T-cell (primary cell): ENCODE data around the gene TXNDC16. TPM values are rescaled to one million over a fixed set of nuclear protein-coding genes. Genes with fewer than 3 reads are reported as not detected.
A peak's percentile ranks its signal among the peaks of the same experiment; 100 is the strongest.

ENCODE experiments used
- ATAC-seq, 4 experiments: fragments of 200-7000 bp in 3 of 4; fragments of 150-1000 bp in 1 of 4; cut with Tn5 transposase; replicated peaks in 1 of 4; 1 replicate in 3 of 4; 2 replicates in 1 of 4; pipeline ENCODE4 v1.10.0; 2021; ENCODE audit warnings: moderate library complexity in 3 of 4, mild to moderate bottlenecking in 2 of 4, moderate number of reproducible peaks in 1 of 4
- CTCF ChIA-PET, 2 donors: fragments of 300-600 bp; sonication (Branson Sonifier 250); formaldehyde crosslinking; loops; one replicate each; lab custom pipeline; 2022; ENCODE audit warnings: antibody characterized with exemption in 2 of 2; lab: Charles Lee
- POLR2A ChIA-PET, 2 donors: fragments of 300-600 bp; sonication (Branson Sonifier 250); formaldehyde crosslinking; loops; one replicate each; lab custom pipeline; 2022; ENCODE audit warnings: antibody characterized with exemption in 2 of 2; lab: Charles Lee
- DNase-seq, 35 experiments: peaks; one replicate each; pipeline versions ENCODE4 v3.0.0 to v3.0.0-alpha.2; 2013 to 2023
- H3K27ac ChIP-seq: one replicate; pipeline ENCODE4 v1.5.1; 2013; ENCODE audit warnings: low read length
- H3K27me3 ChIP-seq, 2 experiments: replicated peaks in 1 of 2; 1 replicate in 1 of 2; 2 replicates in 1 of 2; pipeline versions ENCODE4 v1.6.1 to v1.7.0; 2013; ENCODE audit warnings: low read length in 1 of 2, mixed read lengths in 1 of 2; ENCODE audit not compliant: control insufficient read depth in 2 of 2, insufficient read depth in 2 of 2; ENCODE audit errors: extremely low read depth in 1 of 2
- H3K36me3 ChIP-seq, 2 donors: 1 replicate in 1 of 2; 2 replicates in 1 of 2; pipeline versions ENCODE4 v1.6.1 to v1.7.0; 2013; ENCODE audit warnings: low read length in 1 of 2; ENCODE audit not compliant: control insufficient read depth in 2 of 2, insufficient read depth in 1 of 2; ENCODE audit errors: extremely low read depth in 1 of 2
- H3K4me1 ChIP-seq, 2 experiments: 1 replicate in 1 of 2; 2 replicates in 1 of 2; pipeline versions ENCODE4 v1.6.1 to v1.7.0; 2013; ENCODE audit warnings: low read length in 2 of 2, mixed read lengths in 1 of 2; ENCODE audit not compliant: insufficient read depth in 2 of 2, control insufficient read depth in 1 of 2; ENCODE audit errors: extremely low read depth in 1 of 2
- H3K4me3 ChIP-seq, 2 donors: 1 replicate in 1 of 2; 2 replicates in 1 of 2; pipeline versions ENCODE4 v1.5.1 to v1.7.0; 2013; ENCODE audit warnings: mild to moderate bottlenecking in 2 of 2, low read length in 1 of 2, moderate library complexity in 1 of 2; ENCODE audit not compliant: control insufficient read depth in 1 of 2; ENCODE audit errors: extremely low read depth in 1 of 2
- H3K9me3 ChIP-seq: 2 replicates; pipeline ENCODE4 v1.7.0; 2013
- H3K27ac Mint-ChIP-seq, 2 donors: one replicate each; pipeline ENCODE4 v1.8.0; 2020 to 2021; ENCODE audit warnings: mild to moderate bottlenecking in 2 of 2, mixed read lengths in 2 of 2
- H3K27me3 Mint-ChIP-seq, 2 donors: one replicate each; pipeline ENCODE4 v1.8.0; 2021 to 2022; ENCODE audit warnings: mixed read lengths in 2 of 2
- H3K36me3 Mint-ChIP-seq: one replicate; pipeline ENCODE4 v1.8.0; 2021; ENCODE audit warnings: mixed read lengths
- H3K4me1 Mint-ChIP-seq, 3 donors: one replicate each; pipeline ENCODE4 v1.8.0; 2020 to 2022; ENCODE audit warnings: mixed read lengths in 3 of 3, mild to moderate bottlenecking in 1 of 3
- H3K4me3 Mint-ChIP-seq, 3 donors: one replicate each; pipeline ENCODE4 v1.8.0; 2020 to 2022; ENCODE audit warnings: mild to moderate bottlenecking in 3 of 3, mixed read lengths in 3 of 3, moderate library complexity in 3 of 3
- H3K9me3 Mint-ChIP-seq, 3 donors: one replicate each; pipeline ENCODE4 v1.8.0; 2020 to 2022; ENCODE audit warnings: mixed read lengths in 3 of 3
- WGBS: methylation state at CpG from one replicate; pipeline ENCODE4 v1.1.5; 2013; ENCODE audit warnings: missing lambda C conversion rate; ENCODE audit not compliant: insufficient coverage; 5-methylcytosine and 5-hydroxymethylcytosine counted together
- total RNA-seq, 35 experiments: library from RNA in 6 of 35; stranded (reverse) in 6 of 35; fragments of 120-200 nt in 1 of 35; gene quantifications; one replicate each; pipeline versions ENCODE4 v1.2.1 to v1.2.4 and lab custom pipeline; 2013 to 2026

The TXNDC16 gene
- total RNA-seq, 5 donors from 2014 or later (not counting 1 experiment from before 2014, with no cell fraction given): 6.0 to 12.4 (median 9.0) TPM

DNA sequence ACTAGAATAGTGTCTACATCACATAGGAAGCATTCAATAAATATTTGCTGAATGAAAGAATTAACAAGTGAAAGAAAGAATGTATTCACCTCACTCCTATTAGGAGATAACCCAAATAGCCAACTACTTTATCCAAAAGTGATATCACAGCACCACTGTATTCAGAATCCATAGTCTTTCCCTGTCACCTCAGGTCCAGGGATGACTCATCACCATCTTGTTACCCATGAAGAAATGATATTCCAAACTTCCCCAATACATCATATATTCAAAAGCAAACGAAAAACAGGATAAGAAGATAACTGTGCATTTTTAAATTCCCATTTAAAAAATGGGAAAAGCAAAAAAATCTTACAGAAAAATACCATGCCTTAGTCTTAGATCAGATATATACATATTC is 39.1 kb downstream of the TXNDC16 start:
- POLR2A ChIA-PET: no interaction called here
- no peaks in the 10 kb centered on the region for H3K36me3 ChIP-seq
- CTCF ChIA-PET: no interaction called here
- Mint-ChIP-seq H3K27me3 (no peaks in the 10 kb centered on the region), H3K36me3 (peaks cover 11% of the 10 kb centered on the region), H3K4me3 (no peak overlapping the region), H3K4me1 (no peaks in the 10 kb centered on the region), H3K9me3 (no peaks in the 10 kb centered on the region), H3K27ac (no peak overlapping the region)
- H3K9me3 ChIP-seq: no peaks in the 10 kb centered on the region
- DNase-seq (no peak), ATAC-seq (no peak)
- H3K4me1 ChIP-seq: no peaks in the 10 kb centered on the region
- no CpG with 5 or more reads among the region's 1 CpG for WGBS
- H3K4me3 ChIP-seq: no peak overlapping the region
- no peak overlapping the region for H3K27ac ChIP-seq
- H3K27me3 ChIP-seq: no peaks in the 10 kb centered on the region

- DNase-seq: no peak
- Histone ChIP-seq H3K9me3 (peaks cover 2% of the 10 kb centered on the region), H3K4me3 (no peak overlapping the region), H3K27me3 (no peaks in the 10 kb centered on the region), H3K4me1 (no peaks in the 10 kb centered on the region), H3K36me3 (peaks cover 10 to 14% of the 10 kb centered on the region in 2 donors), H3K27ac (no peak overlapping the region)
- no peak for ATAC-seq
- CTCF ChIA-PET: no interaction called here
- no peak overlapping the region for H3K27ac Mint-ChIP-seq
- H3K4me3 Mint-ChIP-seq: no peak overlapping the region
- H3K27me3 Mint-ChIP-seq: no peaks in the 10 kb centered on the region
- WGBS: no CpG with 5 or more reads among the region's 1 CpG
- peaks cover 63% of the 10 kb centered on the region for H3K36me3 Mint-ChIP-seq
- POLR2A ChIA-PET: no interaction called here
- no peaks in the 10 kb centered on the region for H3K4me1 Mint-ChIP-seq
- H3K9me3 Mint-ChIP-seq: peaks cover 6 to 19% (median 16%) of the 10 kb centered on the region in 3 donors
These were observed 57.9 kb downstream of the TXNDC16 start for GRCh38 chr14:52494444-52494843.

- Mint-ChIP-seq H3K36me3 (peaks cover 33% of the 10 kb centered on the region), H3K4me3 (no peak overlapping the region), H3K27ac (no peak overlapping the region), H3K27me3 (no peaks in the 10 kb centered on the region), H3K9me3 (no peaks in the 10 kb centered on the region), H3K4me1 (peaks cover 0 to 4% (median 0%) of the 10 kb centered on the region in 3 donors)
- ChIA-PET CTCF (interaction anchor here in 1 of 2 donors (1.0 to 1.1 kb wide), 2 partner anchors 17 to 19 kb away, joined by 3 to 4 read pairs; no protein-coding TSS in a partner anchor), POLR2A (no interaction called here)
- ATAC-seq: no peak
- H3K36me3 ChIP-seq: no peaks in the 10 kb centered on the region
- no peak overlapping the region for H3K27ac ChIP-seq
- WGBS: 100% methylated on average over 1 of the region's 4 CpGs
- H3K27me3 ChIP-seq: no peaks in the 10 kb centered on the region
- no peaks in the 10 kb centered on the region for H3K9me3 ChIP-seq
- DNase-seq: no peak
- no peak overlapping the region for H3K4me3 ChIP-seq
- H3K4me1 ChIP-seq: no peaks in the 10 kb centered on the region
These were observed 66.8 kb downstream of the TXNDC16 start for GRCh38 chr14:52485350-52485960.

DNA sequence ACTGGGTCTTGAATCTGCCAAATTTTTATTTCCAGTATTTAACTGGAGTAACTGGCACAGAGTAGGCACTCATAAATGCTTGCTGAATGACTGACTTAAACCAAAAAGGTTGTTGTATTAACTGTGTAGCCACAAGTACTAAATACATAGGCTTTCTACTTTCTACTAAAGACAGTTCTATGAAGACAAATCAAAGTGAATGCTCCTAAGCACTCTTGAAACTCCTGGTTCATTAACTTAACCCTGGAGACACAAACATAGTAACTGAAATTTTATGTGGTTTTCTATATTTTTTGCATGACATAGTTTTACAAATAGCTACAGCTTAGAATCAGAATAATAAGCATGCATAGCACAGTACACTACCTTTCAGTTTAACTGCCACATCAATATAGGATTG is 70.4 kb downstream of the TXNDC16 start:
- Mint-ChIP-seq H3K4me3 (no peak overlapping the region), H3K27me3 (no peaks in the 10 kb centered on the region), H3K36me3 (peaks cover 57% of the 10 kb centered on the region), H3K4me1 (peaks cover 0 to 9% (median 5%) of the 10 kb centered on the region in 3 donors), H3K9me3 (peaks cover 0 to 5% (median 5%) of the 10 kb centered on the region in 3 donors), H3K27ac (no peak overlapping the region)
- ATAC-seq (no peak), DNase-seq (no peak)
- Histone ChIP-seq H3K27ac (no peak overlapping the region), H3K27me3 (no peaks in the 10 kb centered on the region), H3K4me1 (no peaks in the 10 kb centered on the region), H3K4me3 (no peak overlapping the region), H3K9me3 (no peaks in the 10 kb centered on the region), H3K36me3 (no peaks in the 10 kb centered on the region)
- POLR2A ChIA-PET: no interaction called here
- CTCF ChIA-PET: no interaction called here

GRCh38 chr14:52473557-52473956 is 78.7 kb downstream of the TXNDC16 start:
- no CpG with 5 or more reads among the region's 1 CpG for WGBS
- H3K9me3 Mint-ChIP-seq: peaks cover 0 to 15% (median 8%) of the 10 kb centered on the region in 3 donors
- H3K27me3 Mint-ChIP-seq: no peaks in the 10 kb centered on the region

GRCh38 chr14:52472728-52473127 is 79.6 kb downstream of the TXNDC16 start:
- POLR2A ChIA-PET: interaction anchor here in 1 of 2 donors (0.7 kb wide), 1 partner anchor 10 kb away, joined by 4 read pairs; no protein-coding TSS in a partner anchor
- H3K27ac Mint-ChIP-seq: no peak overlapping the region
- H3K4me1 Mint-ChIP-seq: peaks cover 0 to 23% (median 21%) of the 10 kb centered on the region in 3 donors
- H3K9me3 ChIP-seq: no peaks in the 10 kb centered on the region
- H3K36me3 Mint-ChIP-seq: peaks cover 31% of the 10 kb centered on the region
- H3K27me3 Mint-ChIP-seq: no peaks in the 10 kb centered on the region
- peaks cover 0 to 15% (median 8%) of the 10 kb centered on the region in 3 donors for H3K9me3 Mint-ChIP-seq
- H3K4me3 Mint-ChIP-seq: no peak overlapping the region
- H3K4me3 ChIP-seq: no peak overlapping the region
- CTCF ChIA-PET: interaction anchor here (0.7 to 1.2 kb wide), 2 partner anchors 173 to 644 kb away, joined by 3 to 4 read pairs; no protein-coding TSS in a partner anchor
- ATAC-seq (no peak), DNase-seq (no peak)
- H3K4me1 ChIP-seq: peaks cover 0 to 2% of the 10 kb centered on the region in 2 experiments
- H3K27ac ChIP-seq: no peak overlapping the region
- no peaks in the 10 kb centered on the region for H3K27me3 ChIP-seq
- 100% methylated on average over 1 of the region's 6 CpGs for WGBS
- peaks cover 4 to 14% of the 10 kb centered on the region in 2 donors for H3K36me3 ChIP-seq

More at GRCh38 chr14:52473557-52473956, 78.7 kb downstream of the TXNDC16 start:
- Mint-ChIP-seq H3K4me3 (no peak overlapping the region), H3K36me3 (peaks cover 40% of the 10 kb centered on the region), H3K4me1 (peaks cover 8 to 23% (median 18%) of the 10 kb centered on the region in 3 donors), H3K27ac (no peak overlapping the region)
- H3K9me3 ChIP-seq: no peaks in the 10 kb centered on the region
- H3K27ac ChIP-seq: no peak overlapping the region
- no peak overlapping the region for H3K4me3 ChIP-seq
- POLR2A ChIA-PET: no interaction called here
- peaks cover 0 to 2% of the 10 kb centered on the region in 2 experiments for H3K4me1 ChIP-seq
- DNase-seq (peak in 1 of 35 experiments; percentile 73), ATAC-seq (peak in 3 of 4 experiments; percentile 52 to 61 (median 58))
- peaks cover 4 to 14% of the 10 kb centered on the region in 2 donors for H3K36me3 ChIP-seq
- CTCF ChIA-PET: interaction anchor here (0.7 to 1.2 kb wide), 2 partner anchors 174 to 644 kb away, joined by 3 to 4 read pairs; no protein-coding TSS in a partner anchor
- H3K27me3 ChIP-seq: no peaks in the 10 kb centered on the region
